ENCODE results near the gene GPR39.

- TF ChIP-seq CTCF (IDR thresholded peaks at IDR 0.05) = no peak
- no peak for TF ChIP-seq POLR2A (IDR thresholded peaks at IDR 0.05)
Observed at GRCh38 chr2:132662732-132663131, 246.1 kb downstream of the GPR39 start.

Measured in thyroid gland (tissue), 4 donors.